ENCODE measurements around the gene ARMCX6. TPM values are rescaled to one million over a fixed set of nuclear protein-coding genes. Genes with fewer than 3 reads are reported as not detected.
"Not testable (repeated sequence)": the region's sequence is repeated elsewhere in the genome, so short reads cannot be mapped to it uniquely, and the experiment has no call there.

The ARMCX6 gene
- polyA plus RNA-seq, 1 of the 3 experiments (the other 2 are of a cell fraction), result 49.7 TPM

DNA sequence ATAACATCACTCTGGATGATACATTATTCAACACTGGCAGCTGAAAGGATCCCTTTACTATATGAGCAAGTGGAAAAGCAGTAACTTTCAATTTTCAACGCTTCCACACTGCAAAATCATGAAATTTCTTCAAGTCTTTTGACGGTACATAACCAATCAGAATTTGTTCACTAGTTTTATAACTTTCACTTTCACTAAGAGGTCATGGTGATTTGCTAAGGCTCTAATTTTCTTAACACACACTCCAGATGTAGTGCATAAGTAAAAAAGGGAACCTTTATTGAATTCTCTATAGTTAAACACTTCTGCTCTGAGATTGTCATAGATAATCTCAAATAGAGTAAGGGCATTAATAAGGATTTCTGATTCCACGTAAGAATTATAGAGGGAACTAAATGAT lies 37.7 kb upstream of the ARMCX6 start:
- H4K20me1 ChIP-seq (ENCODE audit: insufficient read depth), result no peaks in the 10 kb centered on the region
- H3K36me3 ChIP-seq (replicated peaks in 1 of 2; ENCODE audit: control insufficient read depth in 1 of 2, insufficient read depth in 2 of 2, low read length in 1 of 2), result peaks cover 0 to 15% of the 10 kb centered on the region in 2 experiments
- DNase-seq, result no peak
- H3F3A ChIP-seq (replicated peaks; ENCODE audit: insufficient read depth), result peaks cover 9% of the 10 kb centered on the region
- ChIA-PET POLR2A (no interaction called here), CTCF (no interaction called here)
- H3K9ac ChIP-seq, result no peak overlapping the region
- no peaks in the 10 kb centered on the region; the same call in 1 of the 2 replicates for H3K79me2 ChIP-seq (ENCODE audit: insufficient read depth)
- H3K9me3 ChIP-seq, result no peaks in the 10 kb centered on the region
- no peak overlapping the region for H3K4me3 ChIP-seq (ENCODE audit: low read depth in 2 of 2, low read length in 1 of 2)
- H3K4me1 ChIP-seq (ENCODE audit: control insufficient read depth in 1 of 2, insufficient read depth in 2 of 2, low read depth in 1 of 2, low read length in 1 of 2), result peaks cover 0 to 5% of the 10 kb centered on the region in 2 experiments; a peak in 1 of 4 replicates
- peaks cover under 1% of the 10 kb centered on the region; the same call in 1 of the 2 replicates for H3K27me3 ChIP-seq (ENCODE audit: insufficient read depth)
- WGBS (ENCODE audit: low lambda C conversion rate), result 49% methylated on average over 3 of the region's 3 CpGs
- no peak overlapping the region for H2AFZ ChIP-seq (ENCODE audit: low read depth)
- TF ChIP-seq, protein P1, sequence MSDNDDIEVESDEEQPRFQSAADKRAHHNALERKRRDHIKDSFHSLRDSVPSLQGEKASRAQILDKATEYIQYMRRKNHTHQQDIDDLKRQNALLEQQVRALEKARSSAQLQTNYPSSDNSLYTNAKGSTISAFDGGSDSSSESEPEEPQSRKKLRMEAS (IDR thresholded peaks at IDR 0.05; ENCODE audit: low read depth), result no peak
- TF ChIP-seq, protein P2, sequence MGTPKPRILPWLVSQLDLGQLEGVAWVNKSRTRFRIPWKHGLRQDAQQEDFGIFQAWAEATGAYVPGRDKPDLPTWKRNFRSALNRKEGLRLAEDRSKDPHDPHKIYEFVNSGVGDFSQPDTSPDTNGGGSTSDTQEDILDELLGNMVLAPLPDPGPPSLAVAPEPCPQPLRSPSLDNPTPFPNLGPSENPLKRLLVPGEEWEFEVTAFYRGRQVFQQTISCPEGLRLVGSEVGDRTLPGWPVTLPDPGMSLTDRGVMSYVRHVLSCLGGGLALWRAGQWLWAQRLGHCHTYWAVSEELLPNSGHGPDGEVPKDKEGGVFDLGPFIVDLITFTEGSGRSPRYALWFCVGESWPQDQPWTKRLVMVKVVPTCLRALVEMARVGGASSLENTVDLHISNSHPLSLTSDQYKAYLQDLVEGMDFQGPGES (IDR thresholded peaks at IDR 0.05; ENCODE audit: low read depth, low read length), result no peak
- TF ChIP-seq FOSL2 (IDR thresholded peaks at IDR 0.05; ENCODE audit: borderline replicate concordance, low read depth) (no peak), RFX5 (IDR thresholded peaks at IDR 0.05; ENCODE audit: low read length) (no peak), GABPA (IDR thresholded peaks at IDR 0.05; ENCODE audit: low read depth) (no peak), ELF1 (IDR thresholded peaks at IDR 0.05) (no peak), MEF2A (IDR thresholded peaks at IDR 0.05; ENCODE audit: borderline replicate concordance, low read depth) (no peak), EP300 (IDR thresholded peaks at IDR 0.05; ENCODE audit: borderline replicate concordance in 1 of 2, low read depth in 1 of 2, low read length in 1 of 2) (no peak), SMC3 (IDR thresholded peaks at IDR 0.05; ENCODE audit: low read depth, low read length) (no peak), MXI1 (IDR thresholded peaks at IDR 0.05; ENCODE audit: low read depth, low read length) (no peak), TAF1 (IDR thresholded peaks at IDR 0.05; ENCODE audit: borderline replicate concordance, low read depth, low read length) (no peak), CHD2 (IDR thresholded peaks at IDR 0.05; ENCODE audit: low read length, partially characterized antibody) (no peak), POLR2AphosphoS5 (IDR thresholded peaks at IDR 0.05; ENCODE audit: low read depth, low read length) (no peak), NRF1 (IDR thresholded peaks at IDR 0.05; ENCODE audit: low read depth, low read length) (no peak), TCF12 (IDR thresholded peaks at IDR 0.05) (no peak)
- TF ChIP-seq, protein P3, sequence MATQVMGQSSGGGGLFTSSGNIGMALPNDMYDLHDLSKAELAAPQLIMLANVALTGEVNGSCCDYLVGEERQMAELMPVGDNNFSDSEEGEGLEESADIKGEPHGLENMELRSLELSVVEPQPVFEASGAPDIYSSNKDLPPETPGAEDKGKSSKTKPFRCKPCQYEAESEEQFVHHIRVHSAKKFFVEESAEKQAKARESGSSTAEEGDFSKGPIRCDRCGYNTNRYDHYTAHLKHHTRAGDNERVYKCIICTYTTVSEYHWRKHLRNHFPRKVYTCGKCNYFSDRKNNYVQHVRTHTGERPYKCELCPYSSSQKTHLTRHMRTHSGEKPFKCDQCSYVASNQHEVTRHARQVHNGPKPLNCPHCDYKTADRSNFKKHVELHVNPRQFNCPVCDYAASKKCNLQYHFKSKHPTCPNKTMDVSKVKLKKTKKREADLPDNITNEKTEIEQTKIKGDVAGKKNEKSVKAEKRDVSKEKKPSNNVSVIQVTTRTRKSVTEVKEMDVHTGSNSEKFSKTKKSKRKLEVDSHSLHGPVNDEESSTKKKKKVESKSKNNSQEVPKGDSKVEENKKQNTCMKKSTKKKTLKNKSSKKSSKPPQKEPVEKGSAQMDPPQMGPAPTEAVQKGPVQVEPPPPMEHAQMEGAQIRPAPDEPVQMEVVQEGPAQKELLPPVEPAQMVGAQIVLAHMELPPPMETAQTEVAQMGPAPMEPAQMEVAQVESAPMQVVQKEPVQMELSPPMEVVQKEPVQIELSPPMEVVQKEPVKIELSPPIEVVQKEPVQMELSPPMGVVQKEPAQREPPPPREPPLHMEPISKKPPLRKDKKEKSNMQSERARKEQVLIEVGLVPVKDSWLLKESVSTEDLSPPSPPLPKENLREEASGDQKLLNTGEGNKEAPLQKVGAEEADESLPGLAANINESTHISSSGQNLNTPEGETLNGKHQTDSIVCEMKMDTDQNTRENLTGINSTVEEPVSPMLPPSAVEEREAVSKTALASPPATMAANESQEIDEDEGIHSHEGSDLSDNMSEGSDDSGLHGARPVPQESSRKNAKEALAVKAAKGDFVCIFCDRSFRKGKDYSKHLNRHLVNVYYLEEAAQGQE (IDR thresholded peaks at IDR 0.05; ENCODE audit: low read depth, low read length), result no peak
- TF ChIP-seq, protein P4, sequence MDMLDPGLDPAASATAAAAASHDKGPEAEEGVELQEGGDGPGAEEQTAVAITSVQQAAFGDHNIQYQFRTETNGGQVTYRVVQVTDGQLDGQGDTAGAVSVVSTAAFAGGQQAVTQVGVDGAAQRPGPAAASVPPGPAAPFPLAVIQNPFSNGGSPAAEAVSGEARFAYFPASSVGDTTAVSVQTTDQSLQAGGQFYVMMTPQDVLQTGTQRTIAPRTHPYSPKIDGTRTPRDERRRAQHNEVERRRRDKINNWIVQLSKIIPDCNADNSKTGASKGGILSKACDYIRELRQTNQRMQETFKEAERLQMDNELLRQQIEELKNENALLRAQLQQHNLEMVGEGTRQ (IDR thresholded peaks at IDR 0.05; ENCODE audit: borderline replicate concordance, low read depth, low read length), result no peak
- H3K4me2 ChIP-seq, result 0 out of 2 replicates have a peak overlapping the region, but pooled peaks have one; percentile 41
- no peaks in the 10 kb centered on the region for H3K9me2 ChIP-seq
- no peak overlapping the region for H3K27ac ChIP-seq (ENCODE audit: low read depth in 2 of 2, low read length in 1 of 2)

DNA sequence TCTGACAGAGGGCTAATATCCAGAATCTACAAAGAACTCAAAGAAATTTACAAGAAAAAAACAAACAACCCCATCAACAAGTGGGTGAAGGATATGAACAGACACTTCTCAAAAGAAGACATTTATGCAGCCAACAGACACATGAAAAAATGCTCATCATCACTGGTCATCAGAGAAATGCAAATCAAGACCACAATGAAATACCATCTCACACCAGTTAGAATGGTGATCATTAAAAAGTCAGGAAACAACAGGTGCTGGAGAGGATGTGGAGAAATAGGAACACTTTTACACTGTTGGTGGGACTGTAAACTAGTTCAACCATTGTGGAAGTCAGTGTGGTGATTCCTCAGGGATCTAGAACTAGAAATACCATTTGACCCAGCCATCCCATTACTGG lies 29.9 kb upstream of the ARMCX6 start:
- H2AFZ ChIP-seq (ENCODE audit: low read depth); H3K9me3 ChIP-seq; H3K4me3 ChIP-seq (ENCODE audit: low read depth in 2 of 2, low read length in 1 of 2); H4K20me1 ChIP-seq (ENCODE audit: insufficient read depth); H3K9ac ChIP-seq; H3F3A ChIP-seq (replicated peaks; ENCODE audit: insufficient read depth); DNase-seq; H3K27me3 ChIP-seq (ENCODE audit: insufficient read depth); H3K4me1 ChIP-seq (ENCODE audit: control insufficient read depth in 1 of 2, insufficient read depth in 2 of 2, low read depth in 1 of 2, low read length in 1 of 2); H3K9me2 ChIP-seq; H3K4me2 ChIP-seq; H3K79me2 ChIP-seq (ENCODE audit: insufficient read depth); H3K36me3 ChIP-seq (replicated peaks in 1 of 2; ENCODE audit: control insufficient read depth in 1 of 2, insufficient read depth in 2 of 2, low read length in 1 of 2); POLR2A ChIA-PET; CTCF ChIA-PET; H3K27ac ChIP-seq (ENCODE audit: low read depth in 2 of 2, low read length in 1 of 2): not testable (repeated sequence)

Data from SK-N-SH (cell line).